Measurements from ENCODE around the gene ARHGAP33. TPM values are rescaled to one million over a fixed set of nuclear protein-coding genes. Genes with fewer than 3 reads are reported as not detected.
"Not testable (repeated sequence)": the region's sequence is repeated elsewhere in the genome, so short reads cannot be mapped to it uniquely, and the experiment has no call there.

Gene ARHGAP33
- total RNA-seq, 2 donors from 2014 or later = 31.5 to 45.0 TPM

GRCh38 chr19:35756377-35757230 is 18.8 kb upstream of the ARHGAP33 start, which contains the start of gene HSPB6:
Gene HSPB6 (minus strand): TSS chr19:35757029. CDS start chr19:35757008, 21 bp downstream.
- no peaks in the 10 kb centered on the region for H3K36me3 Mint-ChIP-seq
- peaks cover 19 to 32% of the 10 kb centered on the region in 2 donors for H3K4me1 Mint-ChIP-seq (ENCODE audit: low read depth in 2 of 2)
- DNase-seq (ENCODE audit: low spot score) (no peak), ATAC-seq (no peak)
- H3K4me3 Mint-ChIP-seq = peak within 1 kb of the TSS; percentile 88
- peaks cover 0 to 11% of the 10 kb centered on the region in 2 donors for H3K27me3 Mint-ChIP-seq
- H3K27ac Mint-ChIP-seq = peak within 1 kb of the TSS; percentile 78 to 81
- H3K9me3 Mint-ChIP-seq = no peaks in the 10 kb centered on the region

DNA sequence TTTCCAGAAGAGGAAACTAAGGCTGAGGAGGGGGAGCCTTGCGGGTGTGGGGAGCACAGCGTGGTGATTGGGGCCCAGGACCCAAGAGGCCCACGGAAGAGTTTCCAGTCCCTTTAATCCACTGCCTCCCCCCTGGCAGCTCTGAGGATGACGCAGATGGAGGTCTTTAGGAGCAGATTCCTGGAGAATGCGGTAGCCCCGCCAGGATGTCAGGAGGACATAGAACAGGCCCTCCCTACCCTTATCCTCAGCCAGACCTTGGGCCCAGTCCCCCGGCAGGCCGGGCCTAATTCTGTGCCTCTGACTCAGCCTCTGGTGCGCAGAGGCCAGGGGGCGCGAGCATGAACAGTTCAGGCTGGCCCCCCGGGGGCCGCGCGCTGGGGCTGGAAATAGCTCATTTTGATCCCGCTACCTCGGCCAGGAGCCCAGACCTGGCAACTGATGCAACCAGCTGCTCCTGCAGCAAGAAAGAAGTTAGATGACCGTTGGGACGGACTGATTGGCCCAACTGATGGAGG is 18.1 kb upstream of the ARHGAP33 start:
- Mint-ChIP-seq H3K36me3 (no peaks in the 10 kb centered on the region), H3K27ac (peak overlapping the region; percentile 78 to 81), H3K4me1 (ENCODE audit: low read depth in 2 of 2) (peaks cover 19 to 32% of the 10 kb centered on the region in 2 donors), H3K9me3 (no peaks in the 10 kb centered on the region), H3K4me3 (peak overlapping the region; percentile 88), H3K27me3 (peaks cover 0 to 11% of the 10 kb centered on the region in 2 donors)
- no peak for DNase-seq (ENCODE audit: low spot score)
- peak in 1 of 2 donors; percentile 10 for ATAC-seq

DNA sequence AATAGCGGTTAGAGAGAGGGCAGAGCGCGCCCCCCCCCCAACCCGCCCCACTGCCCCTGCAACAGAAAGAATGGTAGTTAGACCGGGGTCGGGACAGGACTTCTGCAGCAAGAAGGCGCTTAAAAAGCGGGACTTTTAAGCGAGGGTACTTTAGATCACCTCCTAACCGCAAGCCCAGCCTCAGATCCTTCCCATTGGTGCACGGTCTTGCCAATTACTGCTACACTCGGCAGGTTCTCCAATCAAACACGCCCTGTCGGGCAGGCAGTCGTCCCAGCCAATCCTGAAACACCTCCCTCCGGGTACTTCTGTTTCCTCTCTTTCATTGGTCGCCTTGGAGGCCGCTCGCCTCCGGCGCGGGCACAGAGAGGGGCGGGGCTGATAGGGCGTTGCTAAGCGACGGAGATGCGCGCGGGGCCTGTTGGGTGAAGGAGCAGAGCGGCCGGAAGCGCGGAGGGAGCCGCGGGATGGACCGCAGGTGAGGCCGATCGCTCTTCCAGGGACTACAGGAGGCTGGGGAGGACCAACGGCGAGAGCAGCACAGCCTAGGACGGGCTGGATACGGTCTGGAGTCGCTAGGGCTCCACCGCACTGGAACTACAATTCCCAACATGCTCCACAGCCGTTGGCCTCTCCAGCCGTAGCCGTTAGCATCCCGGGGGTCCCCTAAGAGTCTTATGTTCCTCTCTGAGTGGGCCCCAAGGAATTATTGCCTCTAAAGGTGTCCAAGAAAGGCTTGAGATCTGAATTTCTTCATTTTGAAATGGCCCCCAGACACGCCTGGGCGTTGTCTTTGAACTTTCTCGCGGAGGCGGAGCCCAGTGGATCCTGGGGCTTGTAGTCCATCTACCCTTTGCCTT is 17.4 kb upstream of the ARHGAP33 start, which contains the start of gene PROSER3:
Gene PROSER3, plus strand, starts transcription at position 428 of the 860 bp plus-strand sequence. Its CDS starts 40 bp downstream, at position 468.
- H3K9me3 Mint-ChIP-seq = no peaks in the 10 kb centered on the region
- H3K4me3 Mint-ChIP-seq = peak within 1 kb of the TSS; percentile 88
- H3K4me1 Mint-ChIP-seq (ENCODE audit: low read depth in 2 of 2) = peaks cover 19 to 32% of the 10 kb centered on the region in 2 donors

GRCh38 chr19:35759697-35760096 is 15.7 kb upstream of the ARHGAP33 start:
- peaks cover 0 to 10% of the 10 kb centered on the region in 2 donors for H3K27me3 Mint-ChIP-seq
- no peaks in the 10 kb centered on the region for H3K9me3 Mint-ChIP-seq
- no peak overlapping the region for H3K27ac Mint-ChIP-seq
- DNase-seq (ENCODE audit: low spot score) (no peak), ATAC-seq (no peak)
- H3K36me3 Mint-ChIP-seq = no peaks in the 10 kb centered on the region
- peaks cover 19 to 32% of the 10 kb centered on the region in 2 donors for H3K4me1 Mint-ChIP-seq (ENCODE audit: low read depth in 2 of 2)
- peak overlapping the region; percentile 88 for H3K4me3 Mint-ChIP-seq

More for the DNA sequence above, 17.4 kb upstream of the ARHGAP33 start, which contains the start of gene PROSER3:
- DNase-seq (ENCODE audit: low spot score) (peak; percentile 99), ATAC-seq (peak; percentile 98 to 99)
- peak within 1 kb of the TSS; percentile 78 to 81 for H3K27ac Mint-ChIP-seq
- peaks cover 0 to 11% of the 10 kb centered on the region in 2 donors for H3K27me3 Mint-ChIP-seq
- H3K36me3 Mint-ChIP-seq = no peaks in the 10 kb centered on the region

DNA sequence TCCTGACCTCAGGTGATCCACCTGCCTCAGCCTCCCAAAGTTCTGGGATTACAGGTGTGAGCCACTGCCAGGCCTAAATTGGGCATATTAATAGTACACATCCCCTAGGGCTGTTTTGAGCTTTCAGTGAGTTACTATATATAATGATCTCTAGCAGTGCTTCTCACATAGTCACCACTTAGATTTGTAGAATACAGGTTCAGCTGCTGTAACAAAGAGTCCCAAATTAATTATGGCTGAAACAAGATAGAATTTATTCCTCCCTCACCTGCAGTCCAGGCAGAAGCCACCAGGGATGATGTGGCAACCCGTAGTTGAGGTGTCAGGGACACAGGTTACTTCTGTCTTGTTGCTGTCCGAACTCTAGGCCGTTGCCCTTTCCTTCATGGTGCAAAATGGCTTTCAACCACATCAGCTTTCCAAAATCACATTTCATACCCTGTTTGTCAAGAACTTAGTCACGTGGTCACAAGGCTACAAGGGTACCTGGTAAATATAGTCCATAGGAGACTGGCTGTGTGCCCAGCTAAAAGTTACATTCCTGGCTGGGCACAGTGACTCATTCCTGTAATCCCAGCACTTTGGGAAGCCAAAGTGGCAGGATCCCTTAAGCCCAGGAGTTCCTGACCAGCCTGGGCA is 14.5 kb upstream of the ARHGAP33 start:
- H3K4me1 Mint-ChIP-seq (ENCODE audit: low read depth in 2 of 2) = peaks cover 19 to 29% of the 10 kb centered on the region in 2 donors
- ATAC-seq (no peak), DNase-seq (ENCODE audit: low spot score) (no peak)
- no peaks in the 10 kb centered on the region for H3K9me3 Mint-ChIP-seq
- peaks cover 0 to 5% of the 10 kb centered on the region in 2 donors for H3K27me3 Mint-ChIP-seq
- H3K4me3 Mint-ChIP-seq = no peak overlapping the region
- no peak overlapping the region for H3K27ac Mint-ChIP-seq
- H3K36me3 Mint-ChIP-seq = no peaks in the 10 kb centered on the region

GRCh38 chr19:35764432-35765315 is 10.7 kb upstream of the ARHGAP33 start:
- Mint-ChIP-seq H3K27me3 (no peaks in the 10 kb centered on the region), H3K9me3 (no peaks in the 10 kb centered on the region), H3K36me3 (no peaks in the 10 kb centered on the region), H3K4me1 (ENCODE audit: low read depth in 2 of 2) (peaks cover 1 to 6% of the 10 kb centered on the region in 2 donors), H3K4me3 (no peak overlapping the region), H3K27ac (no peak overlapping the region)
- DNase-seq (ENCODE audit: low spot score) (no peak), ATAC-seq (no peak)

- DNase-seq (ENCODE audit: low spot score) = no peak
- no peaks in the 10 kb centered on the region for H3K27me3 Mint-ChIP-seq
- peak; percentile 29 to 38 for ATAC-seq
- no peak overlapping the region for H3K4me3 Mint-ChIP-seq
- H3K27ac Mint-ChIP-seq = no peak overlapping the region
- H3K4me1 Mint-ChIP-seq (ENCODE audit: low read depth in 2 of 2) = peaks cover 0 to 4% of the 10 kb centered on the region in 2 donors
- no peaks in the 10 kb centered on the region for H3K36me3 Mint-ChIP-seq
- no peaks in the 10 kb centered on the region for H3K9me3 Mint-ChIP-seq
Observed at GRCh38 chr19:35766571-35767104, 8.7 kb upstream of the ARHGAP33 start.

- Mint-ChIP-seq H3K36me3 (no peaks in the 10 kb centered on the region), H3K4me3 (no peak overlapping the region), H3K4me1 (ENCODE audit: low read depth in 2 of 2) (peaks cover 0 to 4% of the 10 kb centered on the region in 2 donors), H3K9me3 (no peaks in the 10 kb centered on the region), H3K27me3 (no peaks in the 10 kb centered on the region), H3K27ac (no peak overlapping the region)
- ATAC-seq (peak; percentile 12 to 31), DNase-seq (ENCODE audit: low spot score) (no peak)
Observed at GRCh38 chr19:35767288-35768081, 7.9 kb upstream of the ARHGAP33 start.

- DNase-seq (ENCODE audit: low spot score) = no peak
- H3K36me3 Mint-ChIP-seq = no peaks in the 10 kb centered on the region
Observed at GRCh38 chr19:35768082-35768421, 7.3 kb upstream of the ARHGAP33 start.

DNA sequence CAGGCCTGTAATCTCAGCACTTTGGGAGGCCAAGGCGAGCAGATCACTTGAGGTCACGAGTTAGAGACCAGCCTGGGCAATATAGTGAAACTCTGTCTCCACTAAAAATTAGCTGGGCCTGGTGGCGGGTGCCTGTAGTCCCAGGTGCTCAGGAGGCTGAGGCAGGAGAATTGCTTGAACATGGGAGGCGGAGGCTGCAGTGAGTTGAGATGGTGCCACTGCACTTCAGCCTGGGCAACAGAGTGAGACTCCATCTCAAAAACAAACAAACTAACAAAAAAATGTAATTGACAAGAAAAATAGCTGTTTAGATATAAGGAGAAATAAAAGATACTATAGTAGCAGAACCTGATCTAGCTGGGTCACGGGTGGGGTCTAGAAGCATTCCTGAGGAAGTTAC is 3.0 kb upstream of the ARHGAP33 start:
- not testable (repeated sequence) for H3K9me3 Mint-ChIP-seq; H3K27me3 Mint-ChIP-seq; ATAC-seq; DNase-seq (ENCODE audit: low spot score); H3K36me3 Mint-ChIP-seq; H3K4me3 Mint-ChIP-seq; H3K27ac Mint-ChIP-seq
- H3K4me1 Mint-ChIP-seq (ENCODE audit: low read depth in 2 of 2) = peaks cover 20 to 25% of the 10 kb centered on the region in 2 donors

More at GRCh38 chr19:35768082-35768421, 7.3 kb upstream of the ARHGAP33 start:
- ATAC-seq = no peak
- H3K27ac Mint-ChIP-seq = no peak overlapping the region
- no peak overlapping the region for H3K4me3 Mint-ChIP-seq
- H3K27me3 Mint-ChIP-seq = no peaks in the 10 kb centered on the region
- H3K4me1 Mint-ChIP-seq (ENCODE audit: low read depth in 2 of 2) = peaks cover 0 to 4% of the 10 kb centered on the region in 2 donors
- H3K9me3 Mint-ChIP-seq = no peaks in the 10 kb centered on the region

- H3K36me3 Mint-ChIP-seq = no peaks in the 10 kb centered on the region
- no peaks in the 10 kb centered on the region for H3K27me3 Mint-ChIP-seq
- DNase-seq (ENCODE audit: low spot score) (peak; percentile 32), ATAC-seq (no peak)
- no peaks in the 10 kb centered on the region for H3K9me3 Mint-ChIP-seq
- no peak overlapping the region for H3K4me3 Mint-ChIP-seq
- H3K4me1 Mint-ChIP-seq (ENCODE audit: low read depth in 2 of 2) = peaks cover 20 to 25% of the 10 kb centered on the region in 2 donors
- H3K27ac Mint-ChIP-seq = no peak overlapping the region
Observed at GRCh38 chr19:35773020-35773806, 2.2 kb upstream of the ARHGAP33 start.

All from natural killer cell treated with Interleukin-12 subunit alpha and Interleukin-12 subunit beta and Interleukin-15 and Interleukin-18, amount 100 ng/mL, for 72 hours (primary cell).